Thoracic aorta (tissue), 2 donors: ENCODE data around the gene HEG1. TPM values are rescaled to one million over a fixed set of nuclear protein-coding genes. Genes with fewer than 3 reads are reported as not detected.

Source experiments
- ATAC-seq: fragments of 150-250 bp; one replicate; pipeline ENCODE4 v1.8.0; 2017; ENCODE audit warnings: low read depth; ENCODE audit not compliant: insufficient number of reproducible peaks, low FRiP score
- DNase-seq: peaks from one replicate; pipeline ENCODE4 v3.0.0-alpha.2; 2020; ENCODE audit warnings: low spot score
- H3K27ac ChIP-seq, 2 donors: fragments of 200-600 bp; sonication (generic); 1 replicate in 1 of 2; 2 replicates in 1 of 2; pipeline ENCODE4 v1.5.1; 2016; ENCODE audit warnings: mild to moderate bottlenecking in 2 of 2, moderate library complexity in 2 of 2
- H3K27me3 ChIP-seq: fragments of 200-600 bp; sonication (generic); replicated peaks from 2 replicates; pipeline ENCODE4 v1.6.0; 2016; ENCODE audit warnings: mild to moderate bottlenecking; ENCODE audit not compliant: insufficient read depth
- H3K36me3 ChIP-seq: fragments of 200-600 bp; sonication (generic); one replicate; pipeline ENCODE4 v1.5.1; 2016
- H3K4me1 ChIP-seq, 2 donors: fragments of 200-600 bp; sonication (generic); 1 replicate in 1 of 2; 2 replicates in 1 of 2; pipeline versions ENCODE4 v1.5.1 to v1.6.0; 2016; ENCODE audit warnings: low read depth in 2 of 2, mild to moderate bottlenecking in 1 of 2; ENCODE audit not compliant: control insufficient read depth in 1 of 2
- H3K4me3 ChIP-seq: fragments of 200-600 bp; sonication (generic); 2 replicates; pipeline ENCODE4 v1.5.1; 2016; ENCODE audit warnings: mild to moderate bottlenecking
- H3K9me3 ChIP-seq: fragments of 200-600 bp; sonication (generic); 2 replicates; pipeline ENCODE4 v1.5.1; 2016
- total RNA-seq, 2 donors: library from RNA; depleted of rRNA; stranded (reverse); fragments of >200 nt; gene quantifications; one replicate each; pipeline versions ENCODE4 v1.1.0 to v1.2.3, GENCODE V29; 2016
- TF ChIP-seq, protein P1 (sequence below): fragments of 200-600 bp; sonication (generic); IDR thresholded peaks from one replicate; pipeline ENCODE4 v1.5.1; 2019; ENCODE audit warnings: antibody characterized with exemption

The HEG1 gene
- total RNA-seq, 2 donors from 2014 or later: 114 to 168 TPM

DNA sequence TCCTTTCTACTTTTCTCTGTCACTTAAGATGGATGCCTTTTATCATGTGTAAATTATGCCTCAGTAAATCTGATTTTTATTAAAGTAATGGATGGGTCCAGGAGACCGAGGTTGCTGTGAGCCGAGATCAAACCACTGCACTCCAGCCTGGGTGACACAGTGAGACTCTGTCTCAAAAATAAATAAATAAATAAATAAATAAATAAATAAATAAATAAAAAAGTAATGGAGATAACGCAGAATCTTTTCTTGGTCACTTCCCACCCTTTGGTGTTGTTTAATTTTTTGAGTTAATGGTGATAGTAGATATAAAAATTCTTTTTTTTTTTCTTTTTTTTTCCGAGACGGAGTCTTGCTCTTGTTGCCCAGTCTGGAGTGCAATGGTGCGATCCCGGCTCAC is 77.2 kb downstream of the HEG1 start:
- no peaks in the 10 kb centered on the region for H3K4me1 ChIP-seq
- H3K36me3 ChIP-seq: peaks cover 25% of the 10 kb centered on the region
- no peaks in the 10 kb centered on the region for H3K27me3 ChIP-seq
- H3K9me3 ChIP-seq: no peaks in the 10 kb centered on the region
- ATAC-seq (no peak), DNase-seq (no peak)
- no peak overlapping the region for H3K4me3 ChIP-seq
- TF ChIP-seq, protein P1, sequence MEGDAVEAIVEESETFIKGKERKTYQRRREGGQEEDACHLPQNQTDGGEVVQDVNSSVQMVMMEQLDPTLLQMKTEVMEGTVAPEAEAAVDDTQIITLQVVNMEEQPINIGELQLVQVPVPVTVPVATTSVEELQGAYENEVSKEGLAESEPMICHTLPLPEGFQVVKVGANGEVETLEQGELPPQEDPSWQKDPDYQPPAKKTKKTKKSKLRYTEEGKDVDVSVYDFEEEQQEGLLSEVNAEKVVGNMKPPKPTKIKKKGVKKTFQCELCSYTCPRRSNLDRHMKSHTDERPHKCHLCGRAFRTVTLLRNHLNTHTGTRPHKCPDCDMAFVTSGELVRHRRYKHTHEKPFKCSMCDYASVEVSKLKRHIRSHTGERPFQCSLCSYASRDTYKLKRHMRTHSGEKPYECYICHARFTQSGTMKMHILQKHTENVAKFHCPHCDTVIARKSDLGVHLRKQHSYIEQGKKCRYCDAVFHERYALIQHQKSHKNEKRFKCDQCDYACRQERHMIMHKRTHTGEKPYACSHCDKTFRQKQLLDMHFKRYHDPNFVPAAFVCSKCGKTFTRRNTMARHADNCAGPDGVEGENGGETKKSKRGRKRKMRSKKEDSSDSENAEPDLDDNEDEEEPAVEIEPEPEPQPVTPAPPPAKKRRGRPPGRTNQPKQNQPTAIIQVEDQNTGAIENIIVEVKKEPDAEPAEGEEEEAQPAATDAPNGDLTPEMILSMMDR: no peak
- H3K27ac ChIP-seq: no peak overlapping the region

DNA sequence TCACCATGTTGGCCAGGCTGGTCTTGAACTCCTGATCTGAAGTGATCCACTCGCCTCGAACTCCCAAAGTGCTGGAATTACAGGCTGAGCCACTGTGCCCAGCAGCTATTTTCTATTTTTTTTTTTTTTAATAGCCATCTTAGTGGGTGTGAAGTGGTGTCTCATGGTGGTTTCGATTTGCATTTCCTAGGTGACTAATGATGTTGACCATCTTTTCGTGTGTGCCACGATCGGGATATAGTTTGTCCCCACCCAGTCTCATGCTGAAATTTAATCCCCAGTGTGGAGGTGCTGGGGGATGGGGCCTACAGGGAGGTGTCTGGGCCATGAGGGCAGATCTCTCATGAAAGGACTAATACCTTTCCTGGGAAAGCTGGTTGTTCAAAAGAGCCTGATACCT is 79.4 kb downstream of the HEG1 start:
- ATAC-seq: no peak
- H3K4me1 ChIP-seq: no peaks in the 10 kb centered on the region
- DNase-seq: no peak
- no peak overlapping the region for H3K4me3 ChIP-seq
- H3K36me3 ChIP-seq: peaks cover 35% of the 10 kb centered on the region
- H3K27ac ChIP-seq: no peak overlapping the region
- H3K27me3 ChIP-seq: no peaks in the 10 kb centered on the region
- TF ChIP-seq, protein P1: no peak
- no peaks in the 10 kb centered on the region for H3K9me3 ChIP-seq

DNA sequence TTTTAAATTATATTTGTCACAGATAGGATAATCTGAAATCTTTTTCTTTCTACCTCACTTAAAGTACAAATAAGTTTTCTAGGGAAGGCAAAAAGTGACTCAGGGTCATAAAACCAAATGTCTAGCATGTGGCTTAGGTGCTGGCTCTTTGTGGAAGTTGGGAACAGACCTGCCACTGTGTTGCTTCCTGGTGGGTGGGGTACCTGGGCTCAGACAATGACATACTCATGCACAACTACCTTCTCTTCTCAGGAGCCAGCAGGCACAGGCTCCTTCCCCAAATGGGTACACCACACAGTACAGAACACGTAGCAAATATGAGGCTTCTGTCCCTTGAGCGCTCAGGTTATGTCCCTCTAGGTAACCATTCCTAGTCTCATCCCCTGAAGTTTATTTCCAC is 81.1 kb downstream of the HEG1 start:
- ATAC-seq (no peak), DNase-seq (no peak)
- Histone ChIP-seq H3K27ac (no peak overlapping the region), H3K4me1 (no peaks in the 10 kb centered on the region), H3K36me3 (peaks cover 45% of the 10 kb centered on the region), H3K9me3 (no peaks in the 10 kb centered on the region), H3K4me3 (no peak overlapping the region), H3K27me3 (no peaks in the 10 kb centered on the region)
- TF ChIP-seq, protein P1: no peak

DNA sequence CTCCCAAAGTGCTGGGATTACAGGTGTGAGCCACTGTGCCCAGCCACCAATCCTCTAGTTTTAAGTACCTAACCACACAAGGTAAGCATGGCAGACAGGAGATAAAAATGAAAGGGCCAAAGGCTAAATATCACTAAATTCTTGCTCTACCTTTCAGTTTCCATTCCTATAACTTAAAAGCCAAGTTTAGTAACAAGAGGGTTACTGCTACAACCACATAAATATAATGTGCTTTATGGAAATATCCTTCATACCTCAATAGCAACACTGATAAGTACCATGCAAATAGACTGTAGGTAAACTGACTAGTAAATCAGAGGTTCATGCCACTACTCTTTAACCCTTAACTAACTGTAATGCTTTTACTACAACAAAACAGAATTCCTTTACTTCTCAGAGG is 82.5 kb downstream of the HEG1 start:
- Histone ChIP-seq H3K9me3 (no peaks in the 10 kb centered on the region), H3K36me3 (peaks cover 48% of the 10 kb centered on the region)
- TF ChIP-seq, protein P1: no peak

DNA sequence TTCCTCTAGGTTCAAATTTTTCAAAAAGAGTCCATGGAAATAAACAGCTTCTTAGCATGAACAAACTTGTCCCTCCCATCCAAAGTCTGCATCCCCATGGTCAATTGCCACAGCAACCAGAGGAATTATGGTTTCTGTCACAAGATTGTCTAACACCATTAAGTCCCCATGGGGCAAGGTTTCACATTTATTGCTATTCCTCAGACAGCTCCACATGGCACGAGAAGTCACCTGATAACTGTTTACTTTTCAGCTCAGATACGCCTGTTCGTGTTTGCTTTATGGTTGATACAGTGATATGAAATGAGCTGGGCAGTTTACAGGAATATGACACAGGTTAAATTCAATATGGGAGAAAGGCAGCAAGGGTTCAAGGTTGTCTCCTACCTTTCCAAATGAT is 83.3 kb downstream of the HEG1 start:
- no peaks in the 10 kb centered on the region for H3K27me3 ChIP-seq
- H3K4me3 ChIP-seq: no peak overlapping the region
- H3K9me3 ChIP-seq: no peaks in the 10 kb centered on the region
- no peak for DNase-seq
- H3K4me1 ChIP-seq: peaks cover 0 to 3% of the 10 kb centered on the region in 2 donors
- no peak for ATAC-seq
- TF ChIP-seq, protein P1: no peak
- no peak overlapping the region for H3K27ac ChIP-seq
- H3K36me3 ChIP-seq: peaks cover 41% of the 10 kb centered on the region

More for the DNA sequence above, 82.5 kb downstream of the HEG1 start:
- DNase-seq (no peak), ATAC-seq (no peak)
- no peaks in the 10 kb centered on the region for H3K4me1 ChIP-seq
- H3K4me3 ChIP-seq: no peak overlapping the region
- H3K27me3 ChIP-seq: no peaks in the 10 kb centered on the region
- no peak overlapping the region for H3K27ac ChIP-seq
